Lung microvascular endothelial cell (primary cell): ENCODE measurements around the gene BARX2. TPM values are rescaled to one million over a fixed set of nuclear protein-coding genes. Genes with fewer than 3 reads are reported as not detected.
"Not testable (repeated sequence)": the region's sequence is repeated elsewhere in the genome, so short reads cannot be mapped to it uniquely, and the experiment has no call there.

Experiments used
- DNase-seq, 2 donors: peaks; one replicate each; pipeline versions ENCODE4 v3.0.0 to v3.0.0-alpha.2; 2010; ENCODE audit warnings: low read depth in 2 of 2
- total RNA-seq: library from RNA; depleted of rRNA; stranded (reverse); fragments of >200 nt; gene quantifications from 2 replicates; pipeline ENCODE4 v1.2.1, GENCODE V29; 2014

The BARX2 gene, protein sequence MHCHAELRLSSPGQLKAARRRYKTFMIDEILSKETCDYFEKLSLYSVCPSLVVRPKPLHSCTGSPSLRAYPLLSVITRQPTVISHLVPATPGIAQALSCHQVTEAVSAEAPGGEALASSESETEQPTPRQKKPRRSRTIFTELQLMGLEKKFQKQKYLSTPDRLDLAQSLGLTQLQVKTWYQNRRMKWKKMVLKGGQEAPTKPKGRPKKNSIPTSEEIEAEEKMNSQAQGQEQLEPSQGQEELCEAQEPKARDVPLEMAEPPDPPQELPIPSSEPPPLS
- not detected in 2 replicates for total RNA-seq

DNA sequence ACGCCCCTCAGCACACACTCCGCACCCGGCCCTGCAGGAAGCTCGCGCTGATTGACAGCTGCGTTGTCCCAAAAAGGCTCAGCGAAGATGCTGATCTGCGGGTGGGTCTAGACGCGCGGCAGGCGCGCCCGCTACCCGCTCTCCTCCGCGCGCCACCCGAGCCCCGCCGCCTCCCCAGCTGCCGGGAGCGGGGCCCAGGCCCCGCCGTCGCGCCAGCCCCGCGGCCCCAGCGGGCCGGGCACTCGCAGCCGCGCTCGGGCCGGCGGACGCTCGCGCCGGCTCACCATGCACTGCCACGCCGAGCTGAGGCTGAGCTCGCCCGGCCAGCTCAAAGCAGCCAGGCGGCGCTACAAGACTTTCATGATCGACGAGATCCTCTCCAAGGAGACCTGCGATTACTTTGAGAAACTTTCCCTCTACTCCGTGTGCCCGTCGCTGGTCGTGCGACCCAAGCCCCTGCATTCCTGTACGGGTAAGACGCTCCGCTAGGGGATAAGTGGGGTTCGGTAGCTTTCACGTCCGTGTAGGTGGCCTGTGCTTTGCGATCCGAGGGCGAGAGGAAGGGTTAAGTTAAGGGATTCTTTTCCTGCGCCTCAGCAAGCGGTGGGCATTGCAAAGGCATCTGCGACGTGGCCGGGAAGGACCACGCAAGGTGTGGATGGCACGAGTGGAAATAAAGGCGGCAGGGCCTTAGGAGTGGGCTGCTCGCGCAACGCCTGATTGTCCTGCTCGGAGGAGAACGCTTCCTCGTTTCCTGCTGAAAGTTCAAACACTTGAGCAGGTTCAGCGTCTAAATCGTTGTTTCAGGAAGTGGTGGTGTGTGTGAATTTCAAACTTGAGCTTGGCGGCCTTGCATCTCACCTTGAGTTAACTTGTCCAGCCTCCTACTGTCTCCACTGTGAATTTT, at the start of gene BARX2:
BARX2 (plus strand) TSS at position 98 of the 907 bp plus-strand sequence; CDS start at position 286, 188 bp downstream.
- DNase-seq, result peak; percentile 62 to 71

DNA sequence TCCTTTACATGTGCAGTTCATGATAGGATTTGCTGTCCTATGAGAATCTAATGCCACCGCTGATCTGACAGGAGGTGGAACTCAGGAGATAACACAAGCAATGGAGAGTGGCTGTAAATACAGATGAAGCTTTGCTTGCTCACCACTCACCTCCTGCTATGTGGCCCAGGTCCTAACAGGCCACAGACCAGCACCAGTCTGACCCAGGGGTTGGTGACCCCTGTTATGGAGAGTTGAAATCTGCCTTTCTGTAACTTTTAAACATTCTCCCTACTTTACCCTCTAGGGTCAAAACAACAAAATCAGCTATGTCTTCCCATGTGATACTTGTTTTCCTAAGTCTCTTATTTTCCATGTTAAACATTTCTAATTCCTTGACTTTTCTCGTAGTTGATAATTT, 48.7 kb upstream of the BARX2 start:
- no peak for DNase-seq

DNA sequence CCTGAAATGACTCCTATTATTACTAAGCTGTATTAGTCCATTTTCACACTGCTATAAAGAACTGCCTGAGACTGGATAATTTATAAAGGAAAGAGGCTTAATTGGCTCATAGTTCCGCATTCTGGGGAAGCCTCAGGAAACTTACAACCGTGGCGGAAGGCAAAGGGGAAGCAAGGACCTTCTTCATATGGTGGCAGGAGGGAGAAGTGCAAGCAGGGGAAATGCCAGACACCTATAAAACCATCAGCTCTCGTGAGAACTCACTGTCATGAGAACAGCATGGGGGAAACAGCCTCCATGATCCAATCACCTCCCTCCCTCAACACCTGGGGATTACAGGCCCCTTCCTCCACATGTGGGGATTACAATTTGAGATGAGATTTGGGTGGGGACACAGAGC, 47.9 kb upstream of the BARX2 start:
- not testable (repeated sequence) for DNase-seq

DNA sequence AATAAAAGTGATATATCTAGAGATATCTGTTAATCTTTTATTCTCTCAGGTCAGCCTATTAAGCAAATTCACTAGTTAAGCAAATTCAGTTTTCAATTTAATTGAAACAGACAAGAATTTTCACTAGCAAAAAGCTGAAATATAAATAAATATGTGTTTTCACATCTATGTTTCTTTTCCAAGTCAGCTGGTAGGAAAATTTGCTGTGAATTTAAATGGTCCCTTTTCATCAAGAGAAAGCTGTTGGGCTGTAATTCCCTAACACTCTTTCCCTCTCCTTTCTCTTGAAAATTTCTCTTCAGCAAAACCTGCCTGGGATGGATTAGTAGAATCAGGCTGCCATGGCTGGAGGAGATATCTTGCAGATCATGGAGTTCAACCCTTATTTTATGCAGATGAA, 46.9 kb upstream of the BARX2 start:
- no peak for DNase-seq

DNA sequence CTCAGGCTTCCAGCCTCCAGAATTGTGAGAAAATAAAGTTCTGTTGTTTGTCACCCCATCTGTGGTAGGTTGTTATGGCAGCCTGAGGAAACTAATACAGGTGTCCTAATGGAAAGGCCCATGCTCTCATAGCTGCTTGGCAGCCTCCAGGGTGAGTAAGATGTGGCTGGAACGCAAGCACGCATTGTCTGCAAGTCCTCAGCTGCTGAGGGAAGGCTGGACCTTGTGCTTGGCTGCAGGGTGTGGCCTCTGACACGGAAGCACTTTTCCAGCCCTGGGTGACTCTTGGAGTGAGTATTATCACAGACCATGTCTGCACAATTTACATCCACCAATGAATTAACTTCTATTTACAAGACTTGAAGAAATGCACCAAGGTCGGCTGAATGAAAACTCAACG, 44.4 kb upstream of the BARX2 start:
- peak in 1 of 2 donors; percentile 4 for DNase-seq

DNA sequence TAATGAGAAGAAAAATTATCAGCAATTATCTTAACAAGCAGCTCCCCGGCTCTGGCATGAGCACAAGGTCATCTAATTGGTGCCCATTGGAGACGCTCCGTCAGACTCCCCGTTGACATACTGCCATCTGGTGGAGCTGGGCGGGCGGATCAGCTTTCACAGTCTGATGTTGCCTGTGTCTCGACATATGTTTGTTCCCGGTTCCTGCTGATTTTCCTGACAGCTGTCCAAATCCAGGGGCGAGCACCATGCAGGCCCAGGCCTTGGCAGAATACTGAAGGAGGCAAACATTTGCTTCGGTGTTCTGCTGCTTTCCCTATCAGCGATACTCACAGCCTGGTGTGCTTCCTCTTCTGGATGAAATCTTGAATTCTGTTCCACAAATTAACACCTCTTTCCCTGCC, 43.8 kb upstream of the BARX2 start:
- peak; percentile 77 to 83 for DNase-seq

DNA sequence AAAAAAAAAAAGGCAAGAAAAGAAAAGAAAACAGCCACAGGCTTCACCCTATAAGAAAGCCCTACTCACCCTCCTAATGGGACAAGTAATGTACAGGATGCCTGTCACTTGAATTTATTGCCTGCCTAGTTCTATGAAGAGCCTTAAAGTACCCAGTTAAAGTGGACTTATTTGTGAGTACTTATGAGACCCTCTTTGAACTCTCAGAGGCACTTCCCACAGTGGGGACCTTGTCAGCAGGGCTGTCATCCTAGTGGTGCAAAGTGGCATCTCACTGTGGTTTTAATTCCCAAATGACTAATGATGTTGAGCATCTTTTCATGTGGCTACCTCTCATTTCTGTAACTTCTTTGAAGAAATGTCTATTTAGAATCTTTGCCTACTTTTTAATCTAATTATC, 41.8 kb upstream of the BARX2 start:
- DNase-seq, result no peak

DNA sequence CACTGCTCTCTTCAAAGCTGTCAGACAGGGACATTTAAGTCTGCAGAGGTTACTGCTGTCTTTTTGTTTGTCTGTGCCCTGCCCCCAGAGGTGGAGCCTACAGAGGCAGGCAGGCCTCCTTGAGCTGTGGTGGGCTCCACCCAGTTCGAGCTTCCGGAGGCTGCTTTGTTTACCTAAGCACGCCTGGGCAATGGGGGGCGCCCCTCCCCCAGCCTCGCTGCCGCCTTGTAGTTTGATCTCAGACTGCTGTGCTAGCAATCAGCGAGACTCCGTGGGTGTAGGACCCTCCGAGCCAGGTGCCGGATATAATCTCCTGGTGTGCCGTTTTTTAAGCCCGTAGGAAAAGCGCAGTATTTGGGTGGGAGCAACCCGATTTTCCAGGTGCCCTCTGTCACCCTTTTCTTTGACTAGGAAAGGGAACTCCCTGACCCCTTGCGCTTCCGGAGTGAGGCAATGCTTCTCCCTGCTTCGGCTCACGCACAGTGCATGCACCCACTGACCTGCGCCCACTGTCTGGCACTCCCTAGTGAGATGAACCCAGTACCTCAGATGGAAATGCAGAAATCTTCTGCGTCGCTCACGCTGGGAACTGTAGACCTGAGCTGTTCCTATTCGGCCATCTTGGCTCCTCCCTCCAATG, 31.2 kb upstream of the BARX2 start:
- DNase-seq, result not testable (repeated sequence)

DNA sequence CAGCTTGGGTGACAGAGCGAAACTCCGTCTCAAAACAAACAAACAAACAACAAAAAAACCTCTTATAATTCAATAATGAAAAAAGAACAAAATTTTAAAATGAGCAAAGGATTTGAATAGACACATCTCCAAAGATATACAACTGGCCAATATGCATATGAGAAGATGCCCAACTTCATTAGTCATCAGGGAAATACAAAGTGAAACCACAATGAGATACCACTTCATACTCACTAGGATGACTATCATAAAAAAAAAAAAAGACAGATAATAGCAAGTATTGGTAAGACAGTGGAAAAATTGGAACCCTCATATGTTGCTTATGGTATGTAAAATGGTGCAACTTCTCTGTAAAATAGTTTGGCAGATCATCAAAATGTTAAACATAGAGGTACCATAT, 28.7 kb upstream of the BARX2 start:
- DNase-seq, result no peak

DNA sequence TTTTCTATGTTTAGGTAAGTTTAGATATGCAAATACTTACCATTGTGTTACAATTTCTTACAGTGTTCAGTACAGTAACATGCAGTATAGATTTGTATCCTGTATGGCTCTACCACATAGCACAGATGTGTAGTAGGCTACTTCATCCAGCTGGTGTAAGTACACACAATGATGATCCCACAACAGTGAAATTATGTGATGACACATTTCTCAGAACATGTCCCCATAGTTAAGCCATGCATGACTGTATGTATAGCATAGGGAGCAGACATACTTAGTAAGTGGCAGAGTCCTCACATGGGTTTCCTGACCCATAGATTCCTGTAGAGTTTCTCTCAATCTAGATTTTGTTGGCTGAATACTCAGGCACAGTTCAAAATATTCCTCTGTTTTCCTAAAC, 26.8 kb upstream of the BARX2 start:
- DNase-seq, result no peak

DNA sequence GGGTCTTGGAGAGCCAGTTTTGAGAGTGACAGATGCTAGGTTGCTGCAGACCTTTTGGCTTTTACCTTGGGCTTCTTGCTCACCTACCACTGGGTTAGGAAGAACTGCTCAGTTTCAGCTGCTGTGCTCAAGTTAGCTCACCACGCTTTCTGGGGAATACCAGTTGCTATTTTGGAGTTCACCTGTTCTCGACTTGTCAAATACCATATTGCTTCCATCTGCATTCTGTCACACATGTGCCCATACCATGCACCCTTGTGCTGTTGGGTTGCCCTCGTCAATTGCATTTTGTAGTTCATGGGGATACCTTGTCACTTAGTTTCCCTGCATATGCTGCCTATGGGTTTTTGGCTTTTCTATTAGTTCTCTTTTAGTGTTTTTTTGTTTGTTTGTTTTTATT, 23.0 kb upstream of the BARX2 start:
- DNase-seq, result no peak

DNA sequence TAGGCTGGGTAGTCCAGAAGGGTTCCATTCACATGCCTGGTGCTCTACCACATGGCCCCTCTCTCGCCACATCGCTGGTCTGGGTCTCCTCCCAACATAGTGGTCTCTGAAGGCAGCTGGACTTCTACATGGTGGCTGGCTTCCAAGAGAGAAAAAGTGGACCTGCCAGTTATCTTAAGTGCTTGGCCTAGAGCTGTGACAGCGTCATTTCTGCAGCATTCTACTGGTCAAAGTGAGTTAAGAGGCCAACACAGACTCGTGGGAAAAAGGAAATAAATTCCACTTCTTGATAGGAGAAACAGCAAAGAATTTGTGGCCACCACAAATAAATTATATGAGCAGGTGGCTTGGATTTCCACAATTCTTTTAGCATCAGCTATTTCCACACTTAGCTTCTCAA, 21.0 kb upstream of the BARX2 start:
- DNase-seq, result no peak

DNA sequence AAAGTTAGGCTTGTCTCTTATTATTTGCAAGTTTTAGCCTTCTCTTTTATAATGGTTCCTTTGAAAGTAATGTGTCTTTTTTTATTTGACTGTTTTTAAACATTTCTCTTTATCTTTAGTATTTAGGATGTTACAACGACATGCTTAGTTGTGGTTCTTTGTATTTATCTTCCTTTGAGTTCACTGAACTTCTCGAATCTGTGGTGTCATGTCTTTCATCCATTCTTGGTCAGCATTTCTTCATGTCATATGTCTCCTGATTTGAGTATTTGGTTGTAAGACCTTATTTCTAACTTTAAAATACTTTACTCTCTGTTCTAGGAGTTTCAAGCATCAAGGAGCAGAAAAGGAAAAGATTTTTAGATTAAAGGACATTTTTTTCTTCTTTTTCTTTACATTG, 15.9 kb upstream of the BARX2 start:
- no peak for DNase-seq

DNA sequence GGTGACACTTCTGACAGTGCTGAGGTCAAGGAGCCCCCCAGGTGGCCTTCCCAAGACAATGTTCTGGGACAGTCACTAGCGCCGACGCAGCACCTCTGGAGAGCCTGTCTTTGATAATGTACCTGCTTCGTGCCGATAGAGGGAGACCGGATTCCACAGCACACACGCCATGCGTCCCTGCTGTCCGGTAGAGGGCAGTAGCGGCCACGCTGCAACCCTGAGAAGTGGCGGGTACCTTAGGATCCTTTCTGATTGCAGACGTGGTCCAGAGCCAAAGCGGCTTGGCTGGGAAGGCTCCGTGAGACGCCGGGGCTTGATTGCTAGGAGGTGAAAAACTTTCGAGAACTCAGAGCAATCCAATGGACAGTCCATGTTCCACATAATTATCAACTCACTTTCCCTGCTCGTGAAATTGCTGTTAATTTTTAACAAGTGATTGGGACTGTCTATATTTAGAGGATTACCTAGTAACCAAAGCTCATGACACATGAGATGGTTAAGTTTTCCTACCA, 11.4 kb upstream of the BARX2 start:
- DNase-seq, result peak; percentile 87 to 89

DNA sequence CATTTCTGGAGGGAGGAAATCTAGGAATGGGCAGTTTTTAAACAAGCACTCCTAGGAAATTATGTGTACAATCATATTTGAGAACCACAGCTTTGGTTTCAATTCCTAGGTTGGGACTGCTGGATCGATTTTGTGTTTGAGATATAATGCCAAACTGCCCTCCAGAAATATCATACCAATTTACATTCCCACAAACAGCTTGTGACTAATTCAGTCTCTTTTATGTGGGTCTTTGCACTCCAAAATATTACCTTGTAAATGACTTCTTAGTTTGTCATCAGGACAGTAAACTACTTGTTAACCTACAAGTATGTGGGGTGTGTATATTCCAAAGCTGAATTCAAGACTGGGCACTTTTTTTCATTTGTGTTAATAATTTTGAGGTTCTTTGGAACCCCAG, 9.8 kb upstream of the BARX2 start:
- DNase-seq, result no peak

DNA sequence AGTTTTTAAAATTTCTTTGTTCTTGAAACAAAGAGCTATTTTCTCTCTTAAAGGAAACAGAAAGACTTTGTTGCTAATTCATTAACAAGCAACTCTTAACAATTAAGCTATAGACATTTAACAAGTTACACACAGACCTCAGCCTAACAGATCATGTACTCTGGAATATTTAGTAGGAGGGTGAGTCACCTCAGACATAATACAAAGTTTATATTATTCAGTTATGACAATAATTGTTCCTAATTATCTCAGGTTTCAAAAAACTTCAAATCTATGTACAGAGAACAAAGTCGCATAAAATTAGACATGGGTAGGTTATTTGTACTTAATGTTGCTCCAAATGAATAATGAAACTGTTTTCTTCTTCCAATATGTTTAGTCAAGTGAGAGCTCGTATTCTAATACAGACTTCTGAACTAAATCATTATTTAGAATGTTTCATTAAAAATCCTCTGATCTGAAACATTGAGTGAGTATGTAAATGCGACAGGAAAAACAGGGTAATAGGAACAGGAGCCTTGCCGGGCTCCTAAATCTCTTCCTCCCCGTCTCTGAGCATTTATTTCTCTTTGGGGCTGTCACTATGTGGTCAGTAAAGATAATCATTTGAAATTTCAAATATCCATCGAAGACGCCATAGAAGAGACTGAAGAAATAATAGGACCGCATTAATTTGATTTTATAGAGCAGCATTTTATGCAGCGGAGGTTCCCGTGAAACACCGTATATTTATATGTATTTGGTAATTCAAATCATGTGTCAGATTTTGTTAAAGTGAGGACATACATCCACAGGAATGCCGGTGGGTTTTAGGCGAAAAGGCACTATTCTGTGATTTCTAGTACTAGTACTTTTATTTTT, 8.7 kb upstream of the BARX2 start:
- DNase-seq, result no peak

DNA sequence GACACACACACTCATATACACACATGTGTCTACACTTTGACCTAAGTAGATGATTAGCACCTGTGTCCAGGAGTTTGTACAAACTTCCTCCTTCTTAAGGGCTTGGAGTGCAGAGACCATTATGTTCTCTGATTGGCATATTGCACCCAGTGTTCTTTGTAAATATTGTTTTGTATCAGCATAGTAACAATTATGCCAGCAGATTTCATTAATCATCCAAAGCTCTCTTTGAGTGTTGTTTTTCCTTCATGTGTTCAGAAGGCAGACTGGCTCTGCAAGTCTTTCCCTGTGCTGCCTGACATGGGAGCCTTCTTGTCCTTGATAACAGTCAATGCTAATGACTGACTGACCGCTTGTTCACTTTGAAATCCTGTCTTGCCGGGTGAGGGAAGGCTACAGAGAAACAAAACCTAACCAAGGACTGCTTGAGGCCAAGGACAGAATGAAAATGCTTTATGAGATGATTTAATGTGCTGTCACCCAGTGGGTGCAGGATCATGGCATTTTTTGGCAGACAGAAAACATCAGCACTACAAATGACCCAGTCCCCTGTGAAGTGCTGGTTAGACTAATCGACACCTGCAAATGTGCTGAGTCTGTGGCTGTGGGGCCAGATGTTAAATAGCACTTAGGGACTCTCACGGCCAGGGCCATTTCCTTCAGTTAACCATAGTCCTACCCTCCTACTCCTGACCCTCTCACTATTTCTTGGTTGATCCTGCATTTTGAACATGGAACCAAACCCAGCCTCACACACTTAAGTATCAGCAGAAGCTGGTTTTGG, 6.6 kb upstream of the BARX2 start:
- DNase-seq, result no peak

DNA sequence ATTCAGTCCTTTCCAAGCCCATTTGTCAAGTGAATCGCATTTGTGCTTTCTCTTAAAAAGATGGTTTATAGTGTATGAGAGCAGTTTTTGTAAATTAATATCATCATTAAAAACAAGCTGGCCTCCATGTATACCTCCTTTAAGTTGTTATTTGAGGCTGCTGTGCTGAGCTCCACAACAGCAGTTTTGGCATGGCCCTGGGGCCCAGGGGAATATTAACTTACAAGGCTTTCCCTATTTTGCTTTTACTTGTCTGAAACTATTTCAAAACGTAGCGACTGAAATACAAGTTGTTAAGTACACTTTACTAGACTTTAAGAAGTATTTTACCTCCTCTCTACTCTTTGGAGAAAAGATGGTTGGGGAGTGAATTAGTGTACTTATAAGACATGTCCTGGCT, 4.9 kb upstream of the BARX2 start:
- no peak for DNase-seq

DNA sequence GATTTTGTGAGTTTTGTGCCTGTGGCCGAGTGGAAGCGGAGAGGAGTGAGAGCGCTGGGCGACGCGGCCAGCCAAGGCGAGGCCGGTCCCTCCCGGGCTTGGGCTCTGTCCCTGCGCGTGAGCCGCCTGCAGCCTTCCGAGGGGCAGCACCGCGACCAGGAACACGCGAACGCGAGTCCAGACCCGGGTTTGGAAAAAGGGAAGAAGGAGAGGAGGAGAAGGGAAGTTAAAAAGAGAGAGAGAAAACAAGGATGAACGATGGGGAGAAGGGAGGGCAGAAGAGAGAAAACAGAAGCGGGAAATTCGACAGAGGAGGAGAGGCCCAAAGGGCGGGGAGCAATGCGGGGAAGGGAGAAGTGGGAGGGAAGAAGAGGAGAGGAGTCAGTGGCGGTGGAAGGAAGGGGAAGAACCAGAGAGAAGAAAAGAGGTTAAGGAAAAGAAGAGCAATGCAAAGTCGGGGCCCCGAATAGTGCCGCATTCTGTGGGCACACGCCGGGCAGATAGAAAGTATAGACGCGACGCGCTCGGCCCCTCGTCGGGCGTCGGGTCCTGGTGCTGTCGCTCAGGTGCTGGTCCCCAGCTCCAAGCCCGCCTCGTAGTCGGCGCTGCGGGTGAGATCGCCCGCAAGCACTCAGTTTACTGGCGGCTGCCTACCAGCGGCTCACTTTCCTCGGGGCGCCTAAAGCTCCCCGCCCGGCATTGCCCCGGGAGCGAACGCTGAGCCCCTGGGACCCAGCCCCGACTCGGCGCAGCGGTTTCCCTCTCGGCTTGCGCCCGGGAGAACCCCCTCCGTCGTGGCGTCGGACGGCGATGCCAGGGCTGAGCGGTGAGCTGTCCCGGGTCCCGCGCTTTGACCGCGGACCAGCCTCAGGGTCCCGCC, 2.8 kb upstream of the BARX2 start:
- no peak for DNase-seq
